HEK293 (cell line): ENCODE measurements around the gene MYO3A.

Experiments
- CTCF ChIA-PET: fragments of 350-600 bp; formaldehyde crosslinking; extraction: SDS; loops from one replicate; lab custom pipeline; 2021; ENCODE audit warnings: antibody characterized with exemption; lab: Yijun Ruan, JAX
- POLR2A ChIA-PET: fragments of 300-600 bp; formaldehyde crosslinking; extraction: SDS; loops from one replicate; lab custom pipeline; 2020; ENCODE audit warnings: antibody characterized with exemption, inconsistent platforms; lab: Yijun Ruan, JAX
- H3K27ac ChIP-seq: fragments of 200-500 bp; sonication (Bioruptor generic); 2 replicates; pipeline ENCODE4 v1.5.1; 2014; ENCODE audit warnings: low read depth, low read length, control low read depth, inconsistent platforms; ENCODE audit errors: extremely low read depth
- H3K36me3 ChIP-seq, 2 experiments: fragments of 200-500 bp in 1 of 2; sonication (Bioruptor generic) in 1 of 2; 1 replicate in 1 of 2; 2 replicates in 1 of 2; pipeline ENCODE4 v1.5.1; 2014 to 2017; ENCODE audit warnings: inconsistent platforms in 2 of 2, low read length in 2 of 2; ENCODE audit not compliant: control insufficient read depth in 2 of 2, insufficient read depth in 1 of 2
- H3K4me1 ChIP-seq: fragments of 200-500 bp; sonication (Bioruptor generic); 2 replicates; pipeline ENCODE4 v1.5.1; 2014; ENCODE audit warnings: mild to moderate bottlenecking, low read length, inconsistent platforms; ENCODE audit not compliant: control insufficient read depth, insufficient read depth
- H3K4me3 ChIP-seq: 2 replicates; pipeline ENCODE4 v1.5.1; 2011; ENCODE audit warnings: low read depth, mild to moderate bottlenecking, control low read depth, low read length, moderate library complexity
- H3K9me3 ChIP-seq: fragments of 200-500 bp; sonication (Bioruptor generic); 2 replicates; pipeline ENCODE4 v1.5.1; 2014; ENCODE audit warnings: low read depth, low read length, inconsistent platforms; ENCODE audit not compliant: control insufficient read depth, insufficient read depth
- TCF7L2 ChIP-seq: IDR thresholded peaks from 2 replicates; pipeline ENCODE4 v1.6.1; 2011; ENCODE audit warnings: low read depth, mild to moderate bottlenecking, inconsistent platforms, low read length, moderate library complexity, borderline replicate concordance
- ZEB2 ChIP-seq: fragments of 450-650 bp; formaldehyde crosslinking; IDR thresholded peaks from 2 replicates; pipeline ENCODE4 v1.5.1; 2016; ENCODE audit warnings: missing biosample characterization, missing genetic modification characterization
- ZNF112 ChIP-seq: fragments of 450-650 bp; formaldehyde crosslinking; IDR thresholded peaks from 2 replicates; pipeline ENCODE4 v1.5.0; 2017; ENCODE audit warnings: missing biosample characterization, missing genetic modification characterization
- ZNF16 ChIP-seq: fragments of 450-650 bp; formaldehyde crosslinking; IDR thresholded peaks from 2 replicates; pipeline ENCODE4 v1.5.1; 2016; ENCODE audit warnings: low read depth, missing biosample characterization, missing genetic modification characterization
- ZNF24 ChIP-seq: fragments of 450-650 bp; formaldehyde crosslinking; IDR thresholded peaks from 2 replicates; pipeline ENCODE4 v1.5.1; 2016; ENCODE audit warnings: missing biosample characterization, missing genetic modification characterization
- ZNF280D ChIP-seq: fragments of 450-650 bp; formaldehyde crosslinking; IDR thresholded peaks from 2 replicates; pipeline ENCODE4 v1.5.1; 2016; ENCODE audit warnings: missing biosample characterization, missing genetic modification characterization
- ZNF37A ChIP-seq: fragments of 450-650 bp; IDR thresholded peaks from 2 replicates; pipeline ENCODE4 v1.5.1; 2018; ENCODE audit warnings: missing biosample characterization, missing genetic modification characterization
- ZNF398 ChIP-seq: fragments of 450-650 bp; formaldehyde crosslinking; IDR thresholded peaks from 2 replicates; pipeline ENCODE4 v1.5.1; 2017; ENCODE audit warnings: missing biosample characterization, missing genetic modification characterization
- ZNF426 ChIP-seq: fragments of 450-650 bp; formaldehyde crosslinking; IDR thresholded peaks from 2 replicates; pipeline ENCODE4 v1.5.1; 2017; ENCODE audit warnings: missing biosample characterization, missing genetic modification characterization, mild to moderate bottlenecking, inconsistent platforms, moderate library complexity
- ZNF521 ChIP-seq: fragments of 450-650 bp; formaldehyde crosslinking; IDR thresholded peaks from 2 replicates; pipeline ENCODE4 v1.5.1; 2017; ENCODE audit warnings: missing biosample characterization, mild to moderate bottlenecking, missing genetic modification characterization
- ZNF701 ChIP-seq: fragments of 450-650 bp; formaldehyde crosslinking; IDR thresholded peaks from 2 replicates; pipeline ENCODE4 v1.5.1; 2016; ENCODE audit warnings: missing biosample characterization, missing genetic modification characterization
- TF ChIP-seq, protein P1 (sequence below): fragments of 450-650 bp; formaldehyde crosslinking; IDR thresholded peaks from 2 replicates; pipeline ENCODE4 v1.5.1; 2017; ENCODE audit warnings: missing biosample characterization, mild to moderate bottlenecking, missing genetic modification characterization, moderate library complexity
- TF ChIP-seq, protein P2 (sequence below): fragments of 450-650 bp; formaldehyde crosslinking; IDR thresholded peaks from 2 replicates; pipeline ENCODE4 v1.5.1; 2016; ENCODE audit warnings: missing biosample characterization, missing genetic modification characterization, borderline replicate concordance

Gene MYO3A

GRCh38 chr10:26057466-26057865 is 123.4 kb downstream of the MYO3A start:
- no peak overlapping the region for H3K27ac ChIP-seq
- TF ChIP-seq ZNF280D (tag by site-specific recombination) (no peak), ZNF24 (no peak)
- H3K9me3 ChIP-seq, result no peaks in the 10 kb centered on the region
- H3K4me3 ChIP-seq, result no peak overlapping the region
- no peaks in the 10 kb centered on the region for H3K4me1 ChIP-seq
- ChIA-PET POLR2A (no interaction called here), CTCF (no interaction called here)
- H3K36me3 ChIP-seq, result no peaks in the 10 kb centered on the region

DNA sequence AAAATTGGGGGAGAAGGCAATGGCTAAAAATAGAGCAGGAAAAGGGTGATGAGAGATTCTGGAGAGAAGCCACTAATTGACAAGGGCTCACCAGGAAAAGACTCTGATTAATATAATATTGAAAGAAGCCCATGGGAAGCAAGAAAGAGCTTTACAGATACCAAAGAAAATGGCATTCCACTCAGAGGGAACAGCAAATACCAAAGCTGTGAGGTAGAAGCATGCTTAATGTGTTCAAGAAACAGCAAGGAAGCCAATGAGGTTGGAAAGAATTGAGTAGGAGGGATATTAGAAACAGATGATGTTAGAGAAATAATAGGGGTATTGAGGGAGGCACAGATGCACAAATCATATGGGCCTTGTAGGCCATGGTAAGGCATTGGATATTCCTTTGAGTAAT is 130.1 kb downstream of the MYO3A start:
- H3K27ac ChIP-seq, result no peak overlapping the region
- TF ChIP-seq ZNF112 (no peak), ZNF426 (tag by site-specific recombination) (no peak), ZEB2 (no peak), ZNF701 (tag by site-specific recombination) (no peak), ZNF521 (tag by site-specific recombination) (no peak), TCF7L2 (no peak), ZNF398 (tag by site-specific recombination) (no peak), ZNF37A (tag by site-specific recombination) (no peak), ZNF16 (no peak)
- TF ChIP-seq, protein P1, sequence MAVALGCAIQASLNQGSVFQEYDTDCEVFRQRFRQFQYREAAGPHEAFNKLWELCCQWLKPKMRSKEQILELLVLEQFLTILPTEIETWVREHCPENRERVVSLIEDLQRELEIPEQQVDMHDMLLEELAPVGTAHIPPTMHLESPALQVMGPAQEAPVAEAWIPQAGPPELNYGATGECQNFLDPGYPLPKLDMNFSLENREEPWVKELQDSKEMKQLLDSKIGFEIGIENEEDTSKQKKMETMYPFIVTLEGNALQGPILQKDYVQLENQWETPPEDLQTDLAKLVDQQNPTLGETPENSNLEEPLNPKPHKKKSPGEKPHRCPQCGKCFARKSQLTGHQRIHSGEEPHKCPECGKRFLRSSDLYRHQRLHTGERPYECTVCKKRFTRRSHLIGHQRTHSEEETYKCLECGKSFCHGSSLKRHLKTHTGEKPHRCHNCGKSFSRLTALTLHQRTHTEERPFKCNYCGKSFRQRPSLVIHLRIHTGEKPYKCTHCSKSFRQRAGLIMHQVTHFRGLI (tag by site-specific recombination), result no peak
- TF ChIP-seq, protein P2, sequence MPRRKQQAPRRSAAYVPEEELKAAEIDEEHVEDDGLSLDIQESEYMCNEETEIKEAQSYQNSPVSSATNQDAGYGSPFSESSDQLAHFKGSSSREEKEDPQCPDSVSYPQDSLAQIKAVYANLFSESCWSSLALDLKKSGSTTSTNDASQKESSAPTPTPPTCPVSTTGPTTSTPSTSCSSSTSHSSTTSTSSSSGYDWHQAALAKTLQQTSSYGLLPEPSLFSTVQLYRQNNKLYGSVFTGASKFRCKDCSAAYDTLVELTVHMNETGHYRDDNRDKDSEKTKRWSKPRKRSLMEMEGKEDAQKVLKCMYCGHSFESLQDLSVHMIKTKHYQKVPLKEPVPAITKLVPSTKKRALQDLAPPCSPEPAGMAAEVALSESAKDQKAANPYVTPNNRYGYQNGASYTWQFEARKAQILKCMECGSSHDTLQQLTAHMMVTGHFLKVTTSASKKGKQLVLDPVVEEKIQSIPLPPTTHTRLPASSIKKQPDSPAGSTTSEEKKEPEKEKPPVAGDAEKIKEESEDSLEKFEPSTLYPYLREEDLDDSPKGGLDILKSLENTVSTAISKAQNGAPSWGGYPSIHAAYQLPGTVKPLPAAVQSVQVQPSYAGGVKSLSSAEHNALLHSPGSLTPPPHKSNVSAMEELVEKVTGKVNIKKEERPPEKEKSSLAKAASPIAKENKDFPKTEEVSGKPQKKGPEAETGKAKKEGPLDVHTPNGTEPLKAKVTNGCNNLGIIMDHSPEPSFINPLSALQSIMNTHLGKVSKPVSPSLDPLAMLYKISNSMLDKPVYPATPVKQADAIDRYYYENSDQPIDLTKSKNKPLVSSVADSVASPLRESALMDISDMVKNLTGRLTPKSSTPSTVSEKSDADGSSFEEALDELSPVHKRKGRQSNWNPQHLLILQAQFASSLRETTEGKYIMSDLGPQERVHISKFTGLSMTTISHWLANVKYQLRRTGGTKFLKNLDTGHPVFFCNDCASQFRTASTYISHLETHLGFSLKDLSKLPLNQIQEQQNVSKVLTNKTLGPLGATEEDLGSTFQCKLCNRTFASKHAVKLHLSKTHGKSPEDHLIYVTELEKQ (tag by site-specific recombination), result no peak
- TF ChIP-seq, all 188 proteins: peak for 0
- POLR2A ChIA-PET, result no interaction called here
- Histone ChIP-seq H3K4me1 (no peaks in the 10 kb centered on the region), H3K36me3 (no peaks in the 10 kb centered on the region), H3K4me3 (no peak overlapping the region), H3K9me3 (no peaks in the 10 kb centered on the region)
- CTCF ChIA-PET, result no interaction called here
